HepG2 (cell line): ENCODE results near the gene FLRT3. TPM values are rescaled to one million over a fixed set of nuclear protein-coding genes. Genes with fewer than 3 reads are reported as not detected.

Experiments used
- AKNA ChIP-seq: sonication (generic); formaldehyde crosslinking; IDR thresholded peaks from 2 replicates; pipeline ENCODE4 v1.4.0; 2020; ENCODE audit warnings: missing genetic modification reagents, borderline replicate concordance
- CENPBD1 ChIP-seq: sonication (generic); formaldehyde crosslinking; IDR thresholded peaks from 2 replicates; pipeline ENCODE4 v1.8.0; 2022; ENCODE audit warnings: missing genetic modification reagents, low read depth, mild to moderate bottlenecking, borderline replicate concordance
- ELF4 ChIP-seq: sonication (generic); formaldehyde crosslinking; IDR thresholded peaks from 2 replicates; pipeline ENCODE4 v1.5.0; 2020; ENCODE audit warnings: missing genetic modification reagents, mild to moderate bottlenecking, moderate library complexity, borderline replicate concordance
- HIC2 ChIP-seq: sonication (generic); formaldehyde crosslinking; IDR thresholded peaks from 2 replicates; pipeline ENCODE4 v1.9.0; 2022; ENCODE audit warnings: low read depth, missing genetic modification reagents
- HNRNPUL1 ChIP-seq: fragments of 200-400 bp; formaldehyde crosslinking; IDR thresholded peaks from 2 replicates; pipeline ENCODE4 v1.6.1; 2017; ENCODE audit warnings: low read depth, mild to moderate bottlenecking, low read length, moderate library complexity
- KAT8 ChIP-seq: IDR thresholded peaks from 2 replicates; pipeline ENCODE4 v1.6.1; 2016; ENCODE audit warnings: missing genetic modification reagents, missing compliant biosample characterization
- KMT2A ChIP-seq: sonication (generic); formaldehyde crosslinking; IDR thresholded peaks from 2 replicates; pipeline ENCODE4 v1.4.0; 2020; ENCODE audit warnings: missing genetic modification reagents
- MEF2D ChIP-seq: sonication (generic); formaldehyde crosslinking; IDR thresholded peaks from 2 replicates; pipeline ENCODE4 v1.5.1; 2020; ENCODE audit warnings: mild to moderate bottlenecking, missing genetic modification reagents
- MEIS2 ChIP-seq: sonication (generic); formaldehyde crosslinking; IDR thresholded peaks from 2 replicates; pipeline ENCODE4 v1.9.0; 2021; ENCODE audit warnings: mild to moderate bottlenecking, missing genetic modification reagents
- MLX ChIP-seq: IDR thresholded peaks from 2 replicates; pipeline ENCODE4 v1.6.1; 2016
- MTF1 ChIP-seq: sonication (generic); formaldehyde crosslinking; IDR thresholded peaks from 2 replicates; pipeline ENCODE4 v1.5.0; 2020; ENCODE audit warnings: missing genetic modification reagents
- MZF1 ChIP-seq: sonication (generic); formaldehyde crosslinking; IDR thresholded peaks from 2 replicates; pipeline ENCODE4 v1.8.1; 2023; ENCODE audit warnings: mild to moderate bottlenecking, missing genetic modification reagents, borderline replicate concordance
- PBX3 ChIP-seq: sonication (generic); formaldehyde crosslinking; IDR thresholded peaks from 2 replicates; pipeline ENCODE4 v1.8.1; 2023; ENCODE audit warnings: missing genetic modification reagents, inconsistent platforms, borderline replicate concordance
- REPIN1 ChIP-seq: sonication (generic); formaldehyde crosslinking; IDR thresholded peaks from 2 replicates; pipeline ENCODE4 v1.8.0; 2022; ENCODE audit warnings: missing genetic modification reagents, low read depth, mild to moderate bottlenecking, borderline replicate concordance
- SALL2 ChIP-seq: sonication (generic); formaldehyde crosslinking; IDR thresholded peaks from 2 replicates; pipeline ENCODE4 v1.8.1; 2023; ENCODE audit warnings: mild to moderate bottlenecking, missing genetic modification reagents, inconsistent platforms
- STAG1 ChIP-seq: sonication (generic); formaldehyde crosslinking; IDR thresholded peaks from 2 replicates; pipeline ENCODE4 v1.4.0; 2020; ENCODE audit warnings: missing genetic modification reagents
- TIGD3 ChIP-seq: sonication (generic); formaldehyde crosslinking; IDR thresholded peaks from 2 replicates; pipeline ENCODE4 v1.5.1; 2020; ENCODE audit warnings: mild to moderate bottlenecking, missing genetic modification reagents, borderline replicate concordance
- ZMYM4 ChIP-seq: sonication (generic); formaldehyde crosslinking; IDR thresholded peaks from 2 replicates; pipeline ENCODE4 v1.8.1; 2023; ENCODE audit warnings: mild to moderate bottlenecking, missing genetic modification reagents
- polyA plus RNA-seq, 8 experiments: library from polyadenylated mRNA; depleted of rRNA in 3 of 8; stranded (reverse) in 7 of 8; unstranded in 1 of 8; fragments of >200 nt; fragmentation: Illumina TruSeq in 4 of 8; extraction: Trizol in 4 of 8; gene quantifications; 2 replicates each; pipeline versions ENCODE4 v1.2.1 to v1.2.3, GENCODE V29; 2011 to 2016; ENCODE audit warnings: low read depth in 4 of 8, missing spikeins in 1 of 8, mixed read lengths in 1 of 8; ENCODE audit not compliant: insufficient read depth in 1 of 8
- total RNA-seq, 5 experiments: library from RNA; depleted of rRNA; stranded (reverse); fragments of >200 nt; fragmentation: Illumina TruSeq; extraction: Trizol; gene quantifications; 2 replicates each; pipeline ENCODE4 v1.2.3, GENCODE V29; 2016; ENCODE audit warnings: low read depth in 1 of 5

The FLRT3 gene
- total and polyA plus RNA-seq, 2 of the 13 experiments (the other 11 are each of a cell fraction or from before 2014, with no cell fraction given): 0.44 to 5.3 TPM

- TF ChIP-seq CENPBD1 (CRISPR knock-in tag): no peak
- TF ChIP-seq MLX (CRISPR knock-in tag): no peak
- TF ChIP-seq PBX3: no peak
- 0 out of 2 replicates have a peak, but pooled peaks have one; percentile 51 for TF ChIP-seq MEF2D (CRISPR knock-in tag)
- TF ChIP-seq TIGD3 (CRISPR knock-in tag): no peak
- TF ChIP-seq ZMYM4 (CRISPR knock-in tag): peak; percentile 94
- peak; percentile 98 for TF ChIP-seq STAG1 (CRISPR knock-in tag)
- TF ChIP-seq KAT8 (CRISPR knock-in tag): peak; percentile 80; the same call in 1 of the 2 replicates
- no peak for TF ChIP-seq AKNA (CRISPR knock-in tag)
- TF ChIP-seq KMT2A (CRISPR knock-in tag): 0 out of 2 replicates have a peak, but pooled peaks have one; percentile 42
- TF ChIP-seq MTF1: no peak
- no peak for TF ChIP-seq ELF4 (CRISPR knock-in tag)
- no peak for TF ChIP-seq MEIS2 (CRISPR knock-in tag)
- no peak for TF ChIP-seq HNRNPUL1
- no peak for TF ChIP-seq MZF1 (CRISPR knock-in tag)
- no peak for TF ChIP-seq HIC2 (CRISPR knock-in tag)
- peak; percentile 74; the same call in 1 of the 2 replicates for TF ChIP-seq REPIN1 (CRISPR knock-in tag)
- no peak for TF ChIP-seq SALL2 (CRISPR knock-in tag)
Observed at GRCh38 chr20:14337400-14338171, at the start of gene FLRT3 (continued).
